Ammon's horn (tissue), 1 donor: ENCODE results near the gene REEP6.
"Not testable (repeated sequence)": the region's sequence is repeated elsewhere in the genome, so short reads cannot be mapped to it uniquely, and the experiment has no call there.

Experiments
- DNase-seq: peaks from one replicate; pipeline ENCODE4 v3.0.0-alpha.2; 2016; ENCODE audit warnings: low spot score

REEP6 gene

GRCh38 chr19:1490311-1491113 lies 469 bp upstream of the REEP6 start, which contains the start of gene PCSK4:
PCSK4 (minus strand) TSS chr19:1490350; CDS start chr19:1490346, 4 bp downstream.
- peak; percentile 100 for DNase-seq

DNA sequence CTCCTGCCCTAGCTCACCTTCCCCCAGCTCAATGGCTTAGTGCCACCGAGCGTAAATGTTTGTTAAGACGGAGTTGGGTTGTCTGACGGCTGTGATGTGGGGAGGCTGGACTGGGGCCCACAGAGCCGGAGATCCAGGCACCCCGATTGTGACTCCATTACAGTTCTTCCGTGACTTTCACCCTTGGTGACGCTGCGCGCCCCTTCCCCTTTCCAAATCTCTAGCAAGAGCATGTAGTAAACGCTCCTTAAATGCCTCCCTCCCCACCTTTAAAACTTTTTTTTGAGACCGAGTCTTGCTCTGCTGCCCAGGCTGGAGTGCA lies 829 bp downstream of the REEP6 start:
- DNase-seq, result no peak

DNA sequence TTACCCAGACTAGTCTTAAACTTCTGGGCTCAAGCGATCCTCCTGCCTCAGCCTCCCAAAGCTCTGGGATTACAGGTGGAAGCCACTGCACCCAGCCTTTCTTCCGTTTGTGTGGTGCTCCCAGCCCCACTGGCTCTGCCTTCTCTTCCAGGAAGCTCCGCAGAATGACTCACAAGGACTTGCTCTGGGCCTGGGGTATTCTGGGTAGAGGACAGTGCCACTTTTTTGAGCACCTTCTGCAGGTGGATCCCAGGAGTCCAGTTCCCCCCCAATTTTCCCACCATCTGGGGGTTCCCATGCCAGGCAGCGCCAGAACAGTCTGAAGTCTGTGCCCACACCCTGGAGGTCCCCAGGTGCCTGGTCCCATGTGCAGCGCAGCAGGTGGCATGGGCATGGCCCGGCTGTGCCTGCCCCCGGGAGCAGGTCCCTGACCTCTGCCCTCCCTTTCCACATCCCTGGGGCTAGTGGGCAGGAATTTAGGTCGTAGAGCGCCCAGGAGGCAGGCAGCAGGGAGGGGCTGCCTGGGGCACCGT lies 1.6 kb downstream of the REEP6 start:
- no peak for DNase-seq

GRCh38 chr19:1494115-1494815 lies 3.3 kb downstream of the REEP6 start:
- DNase-seq, result no peak

- DNase-seq, result no peak
Measured at GRCh38 chr19:1495051-1495798, 4.2 kb downstream of the REEP6 start.

DNA sequence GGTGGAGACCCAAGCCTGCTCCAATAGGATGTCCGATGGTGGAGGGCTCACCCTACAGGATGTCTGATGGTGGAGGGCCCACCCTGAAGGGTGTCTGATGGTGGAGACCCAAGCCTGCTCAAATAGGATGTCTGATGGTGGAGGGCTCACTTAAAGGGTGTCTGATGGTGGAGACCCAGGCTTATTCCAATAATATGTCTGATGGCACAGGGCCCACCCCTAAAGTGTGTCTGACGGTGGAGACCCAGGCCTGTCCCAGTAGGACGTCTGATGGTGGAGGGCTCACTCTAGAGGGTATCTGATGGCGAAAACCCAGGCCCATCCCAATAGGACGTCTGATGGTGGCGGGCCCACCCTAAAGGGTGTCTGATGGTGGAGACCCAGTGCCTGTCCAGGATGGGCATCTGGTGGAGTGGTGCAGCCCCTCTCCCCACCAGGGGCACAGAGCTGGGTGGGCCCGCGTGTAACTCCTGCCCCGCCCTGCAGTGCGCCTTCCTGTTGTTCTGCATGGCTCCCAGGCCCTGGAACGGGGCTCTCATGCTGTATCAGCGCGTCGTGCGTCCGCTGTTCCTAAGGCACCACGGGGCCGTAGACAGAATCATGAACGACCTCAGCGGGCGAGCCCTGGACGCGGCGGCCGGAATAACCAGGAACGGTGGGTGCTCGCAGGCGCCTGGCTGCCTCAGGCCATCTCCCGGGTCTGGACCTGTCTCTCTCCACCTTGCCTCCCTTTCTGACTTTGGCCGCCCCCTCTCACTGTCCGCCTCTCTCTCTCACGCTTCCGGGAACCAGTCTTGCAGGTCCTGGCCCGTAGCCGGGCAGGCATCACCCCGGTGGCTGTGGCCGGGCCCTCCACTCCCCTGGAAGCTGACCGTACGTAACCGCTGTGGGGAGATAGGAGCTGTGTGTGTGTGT lies 5.1 kb downstream of the REEP6 start:
- no peak for DNase-seq

- DNase-seq, result no peak
Measured at GRCh38 chr19:1496714-1497577, 6.0 kb downstream of the REEP6 start.

DNA sequence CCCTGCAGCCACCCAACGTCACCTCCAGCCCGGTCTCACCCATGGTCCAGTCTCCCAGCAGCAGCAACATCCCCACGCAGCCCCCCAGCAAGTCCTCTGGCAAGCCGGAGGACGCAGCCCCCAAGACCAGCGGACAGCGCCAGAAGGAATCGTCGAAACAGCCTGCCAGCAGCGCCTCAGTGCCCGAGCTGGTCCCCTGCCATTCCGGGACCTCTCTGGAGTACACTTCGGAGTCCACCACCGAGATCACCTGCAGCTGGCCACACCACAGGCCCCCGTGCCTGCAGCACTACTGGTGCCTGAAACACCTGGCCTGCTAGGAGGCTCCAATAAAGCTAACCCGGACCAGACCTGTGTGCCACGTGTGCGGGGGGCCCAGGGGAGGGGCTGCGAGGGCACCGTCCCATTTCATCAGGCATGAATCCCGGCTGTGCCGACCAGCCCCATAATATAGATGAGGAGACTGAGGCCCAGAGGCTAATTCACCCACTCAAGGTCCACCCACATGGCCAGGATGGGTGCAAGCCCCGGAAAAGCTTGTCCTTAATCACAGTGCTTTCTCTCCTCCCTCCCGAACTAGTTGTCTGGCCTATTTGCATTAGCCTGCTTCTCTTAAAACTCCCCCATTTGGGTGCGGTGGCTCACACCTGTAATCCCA lies 6.7 kb downstream of the REEP6 start:
- no peak for DNase-seq

- not testable (repeated sequence) for DNase-seq
Measured at GRCh38 chr19:1499231-1499630, 8.2 kb downstream of the REEP6 start.

DNA sequence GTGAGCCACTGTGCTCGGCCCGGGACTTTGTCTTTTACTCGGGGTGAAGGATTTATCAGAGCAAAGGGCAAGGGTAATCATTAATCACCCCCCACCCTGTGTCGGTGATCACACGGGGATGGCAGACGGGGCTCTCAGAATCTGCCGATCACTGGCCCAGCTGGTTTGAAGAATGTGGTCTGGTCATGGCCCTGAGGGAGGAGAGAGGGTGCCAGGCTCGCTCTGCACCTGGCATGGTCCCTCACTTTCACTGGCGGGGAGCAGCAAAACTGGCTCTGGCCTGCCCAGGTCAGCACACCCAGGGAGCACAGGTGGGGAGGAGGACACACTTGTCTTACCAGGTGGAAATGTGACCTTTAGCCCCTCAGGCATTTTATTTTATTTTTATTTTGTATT lies 10.2 kb downstream of the REEP6 start:
- no peak for DNase-seq

GRCh38 chr19:1502433-1503088 lies 11.6 kb downstream of the REEP6 start:
- DNase-seq, result no peak

DNA sequence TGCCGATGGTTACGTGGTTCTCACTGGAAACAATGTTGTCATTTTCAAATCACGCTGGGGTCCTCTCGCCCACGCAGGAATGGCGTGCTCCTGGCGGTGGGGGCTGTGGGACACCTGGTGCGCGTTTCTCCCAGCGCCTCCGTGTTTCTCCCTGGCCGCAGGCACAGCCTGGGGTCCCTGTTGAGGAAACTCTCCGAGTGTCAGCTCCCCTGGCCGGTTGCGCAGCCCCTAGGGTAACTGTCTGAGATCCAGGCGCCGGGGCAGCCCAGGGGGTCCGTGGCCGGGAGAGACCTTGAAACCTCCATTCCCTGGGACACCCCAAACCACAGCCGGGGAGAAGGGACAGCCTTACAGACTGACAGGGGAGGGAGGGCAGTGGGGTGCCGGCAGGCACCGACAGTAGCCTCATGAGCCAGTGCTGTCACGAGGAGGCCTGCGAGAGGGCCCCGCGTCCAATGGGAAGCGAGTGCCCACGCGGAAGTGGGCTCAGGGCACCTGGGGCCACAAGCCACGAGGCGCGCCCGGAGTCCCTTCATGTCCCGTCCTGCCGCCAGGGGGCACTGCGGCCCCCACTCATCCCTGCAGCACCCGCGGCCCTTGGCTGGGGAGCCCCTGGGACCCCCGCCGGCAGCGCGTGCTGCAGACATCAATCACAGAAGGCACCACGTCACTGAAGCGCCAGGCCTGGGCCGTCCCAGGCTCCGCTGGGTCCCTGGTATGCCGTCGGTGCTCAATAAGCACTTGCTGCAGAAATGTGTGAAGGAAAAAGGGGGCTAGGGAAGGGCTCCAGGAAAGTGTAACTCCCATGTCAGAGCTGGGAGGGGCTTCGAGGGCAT lies 12.3 kb downstream of the REEP6 start:
- DNase-seq, result peak; percentile 58

GRCh38 chr19:1503925-1504773 lies 13.2 kb downstream of the REEP6 start:
- DNase-seq, result no peak

- DNase-seq, result no peak
Measured at GRCh38 chr19:1505012-1505411, 14.0 kb downstream of the REEP6 start.

DNA sequence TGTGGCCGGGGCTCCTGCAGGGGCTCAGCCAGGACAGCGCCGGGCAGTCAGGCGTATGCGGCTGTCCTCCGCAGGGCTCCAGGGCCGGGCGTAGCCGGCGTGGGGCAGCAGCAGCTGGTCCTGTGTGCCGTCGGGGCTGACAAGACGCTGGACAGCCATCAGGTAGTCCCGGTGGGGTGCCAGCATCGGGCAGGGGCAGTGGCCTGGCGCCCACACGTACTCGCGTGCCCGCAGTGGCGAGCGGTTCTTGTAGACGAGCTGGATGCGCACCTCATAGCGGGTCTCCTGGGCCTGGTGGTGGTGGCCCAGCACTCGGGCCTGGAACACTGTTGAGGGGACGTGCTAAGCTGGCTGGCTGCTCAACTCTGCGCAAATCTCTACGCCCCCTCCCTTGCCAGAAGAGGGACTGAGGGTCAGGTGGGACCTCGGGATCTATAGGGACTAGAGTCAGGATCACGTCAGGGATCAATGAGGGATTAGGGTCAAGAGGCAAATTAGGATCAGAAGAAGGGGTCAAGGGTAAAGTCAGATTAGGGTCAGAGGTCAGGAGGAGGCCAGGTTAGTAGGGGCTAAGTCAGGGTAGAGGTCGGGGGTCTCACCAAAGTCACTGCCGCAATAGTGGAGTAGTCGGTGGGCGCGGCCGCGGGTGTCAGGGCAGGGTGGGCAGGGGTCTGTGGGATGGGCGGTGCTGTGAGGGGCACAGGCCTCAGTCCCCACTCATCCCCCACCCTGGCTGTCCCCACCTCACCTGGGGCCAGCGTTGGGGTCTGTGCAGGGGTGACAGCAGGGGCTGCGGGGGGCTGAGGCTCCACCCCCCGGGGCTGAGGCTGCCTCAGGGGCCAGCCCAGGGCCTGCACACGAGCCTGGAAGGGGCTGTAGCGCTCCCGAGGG lies 15.3 kb downstream of the REEP6 start:
- DNase-seq, result no peak

DNA sequence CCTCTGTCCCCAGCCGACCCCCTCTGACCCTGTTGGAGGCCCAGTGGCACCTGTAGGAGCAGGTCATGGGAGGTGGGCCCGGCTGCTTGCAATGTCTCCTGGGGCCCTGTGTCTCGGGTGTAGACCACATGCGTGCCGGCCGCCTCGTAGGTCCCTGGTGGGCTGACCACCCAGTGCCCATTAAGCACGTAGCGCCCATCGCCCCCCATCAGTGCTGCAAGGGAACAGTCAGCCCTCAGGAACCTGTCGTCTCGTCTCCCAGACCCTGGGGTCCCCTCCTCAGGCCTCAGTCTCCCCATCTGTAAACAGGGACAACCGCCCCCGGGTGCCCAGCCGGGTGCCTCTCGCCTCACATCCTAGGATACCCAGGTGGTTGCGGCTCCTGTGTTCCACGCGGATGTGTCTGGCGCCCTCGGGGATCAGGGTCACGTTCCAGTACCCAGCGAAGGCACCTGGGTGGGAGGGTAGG lies 16.2 kb downstream of the REEP6 start:
- DNase-seq, result no peak
